GM23338 (cell line): ENCODE data around the gene HLCS.

Source experiments
- CREB1 ChIP-seq: fragments of 250-450 bp; sonication (Bioruptor Pico); IDR thresholded peaks from 2 replicates; pipeline ENCODE4 v1.5.0; 2020; ENCODE audit warnings: low read depth, mild to moderate bottlenecking, moderate library complexity
- EZH2 ChIP-seq: fragments of 200-600 bp; sonication (generic); IDR thresholded peaks from one replicate; pipeline ENCODE4 v1.8.0; 2017; ENCODE audit warnings: antibody characterized with exemption, mild to moderate bottlenecking, low read depth; ENCODE audit not compliant: unreplicated experiment
- EZH2phosphoT487 ChIP-seq: fragments of 200-600 bp; sonication (generic); IDR thresholded peaks from one replicate; pipeline ENCODE4 v1.8.1; 2018; ENCODE audit warnings: antibody characterized with exemption; ENCODE audit not compliant: unreplicated experiment
- JUNB ChIP-seq: IDR thresholded peaks from one replicate; pipeline ENCODE4 v1.6.1; 2016; ENCODE audit warnings: antibody characterized with exemption; ENCODE audit not compliant: unreplicated experiment
- NANOG ChIP-seq: IDR thresholded peaks from 2 replicates; pipeline ENCODE4 v1.6.1; 2016; ENCODE audit warnings: antibody characterized with exemption, borderline replicate concordance
- POLR2AphosphoS5 ChIP-seq: IDR thresholded peaks from 2 replicates; pipeline ENCODE4 v1.6.1; 2016; ENCODE audit warnings: antibody characterized with exemption, low read depth
- STAT1 ChIP-seq: IDR thresholded peaks from one replicate; pipeline ENCODE4 v1.6.1; 2016; ENCODE audit warnings: antibody characterized with exemption; ENCODE audit not compliant: unreplicated experiment
- ZNF114 ChIP-seq: fragments of 250-450 bp; sonication (Bioruptor Pico); IDR thresholded peaks from 2 replicates; pipeline ENCODE4 v1.5.0; 2020; ENCODE audit warnings: mild to moderate bottlenecking, moderate library complexity
- ZNF331 ChIP-seq: fragments of 250-450 bp; sonication (Bioruptor Pico); IDR thresholded peaks from 2 replicates; pipeline ENCODE4 v1.5.0; 2020; ENCODE audit warnings: low read depth, mild to moderate bottlenecking, moderate library complexity
- TF ChIP-seq, protein P1 (sequence below), 2 experiments: fragments of 200-600 bp in 1 of 2; sonication (generic) in 1 of 2; conservative IDR thresholded peaks; 2 replicates each; pipeline versions ENCODE4 v1.5.1 to v1.6.1; 2016 to 2017; ENCODE audit warnings: antibody characterized with exemption in 2 of 2, low read depth in 2 of 2, mild to moderate bottlenecking in 2 of 2, moderate library complexity in 1 of 2
- TF ChIP-seq, protein P2 (sequence below): IDR thresholded peaks from one replicate; pipeline ENCODE4 v1.6.1; 2018; ENCODE audit warnings: antibody characterized with exemption; ENCODE audit not compliant: unreplicated experiment
- TF ChIP-seq, protein P3 (sequence below): IDR thresholded peaks from 2 replicates; pipeline ENCODE4 v1.6.1; 2016; ENCODE audit warnings: antibody characterized with exemption

DNA sequence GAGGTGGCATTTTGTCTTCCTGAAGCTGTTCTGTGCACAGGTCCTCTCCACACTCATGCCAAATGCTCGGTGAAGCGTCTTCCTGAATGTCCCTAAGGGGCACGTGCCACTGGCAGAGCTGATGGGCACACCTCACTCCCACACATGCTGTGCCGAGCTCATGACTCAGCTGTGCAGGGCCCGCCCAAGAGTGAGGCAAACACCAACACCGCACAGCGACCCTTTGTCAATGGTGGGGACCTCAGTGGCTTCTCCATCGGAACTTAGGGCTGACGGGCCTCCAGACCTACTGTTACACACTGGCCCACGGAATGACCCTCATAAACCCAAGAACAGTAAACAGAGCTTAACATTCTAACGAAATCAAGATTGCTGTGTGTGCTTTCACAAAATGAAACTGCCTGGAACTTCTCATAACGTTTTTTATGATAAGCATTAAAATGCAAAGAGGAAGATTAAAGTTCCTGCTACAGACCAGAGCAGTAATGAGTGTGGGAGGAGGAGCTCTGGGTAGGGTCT is 178.3 kb downstream of the HLCS start:
- TF ChIP-seq, protein P1, sequence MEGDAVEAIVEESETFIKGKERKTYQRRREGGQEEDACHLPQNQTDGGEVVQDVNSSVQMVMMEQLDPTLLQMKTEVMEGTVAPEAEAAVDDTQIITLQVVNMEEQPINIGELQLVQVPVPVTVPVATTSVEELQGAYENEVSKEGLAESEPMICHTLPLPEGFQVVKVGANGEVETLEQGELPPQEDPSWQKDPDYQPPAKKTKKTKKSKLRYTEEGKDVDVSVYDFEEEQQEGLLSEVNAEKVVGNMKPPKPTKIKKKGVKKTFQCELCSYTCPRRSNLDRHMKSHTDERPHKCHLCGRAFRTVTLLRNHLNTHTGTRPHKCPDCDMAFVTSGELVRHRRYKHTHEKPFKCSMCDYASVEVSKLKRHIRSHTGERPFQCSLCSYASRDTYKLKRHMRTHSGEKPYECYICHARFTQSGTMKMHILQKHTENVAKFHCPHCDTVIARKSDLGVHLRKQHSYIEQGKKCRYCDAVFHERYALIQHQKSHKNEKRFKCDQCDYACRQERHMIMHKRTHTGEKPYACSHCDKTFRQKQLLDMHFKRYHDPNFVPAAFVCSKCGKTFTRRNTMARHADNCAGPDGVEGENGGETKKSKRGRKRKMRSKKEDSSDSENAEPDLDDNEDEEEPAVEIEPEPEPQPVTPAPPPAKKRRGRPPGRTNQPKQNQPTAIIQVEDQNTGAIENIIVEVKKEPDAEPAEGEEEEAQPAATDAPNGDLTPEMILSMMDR (conservative IDR thresholded peaks at IDR 0.05; ENCODE audit: low read depth in 2 of 2) = no peak
- no peak for TF ChIP-seq EZH2
- TF ChIP-seq JUNB = no peak
- no peak for TF ChIP-seq EZH2phosphoT487
- TF ChIP-seq POLR2AphosphoS5 = no peak
- TF ChIP-seq, protein P2, sequence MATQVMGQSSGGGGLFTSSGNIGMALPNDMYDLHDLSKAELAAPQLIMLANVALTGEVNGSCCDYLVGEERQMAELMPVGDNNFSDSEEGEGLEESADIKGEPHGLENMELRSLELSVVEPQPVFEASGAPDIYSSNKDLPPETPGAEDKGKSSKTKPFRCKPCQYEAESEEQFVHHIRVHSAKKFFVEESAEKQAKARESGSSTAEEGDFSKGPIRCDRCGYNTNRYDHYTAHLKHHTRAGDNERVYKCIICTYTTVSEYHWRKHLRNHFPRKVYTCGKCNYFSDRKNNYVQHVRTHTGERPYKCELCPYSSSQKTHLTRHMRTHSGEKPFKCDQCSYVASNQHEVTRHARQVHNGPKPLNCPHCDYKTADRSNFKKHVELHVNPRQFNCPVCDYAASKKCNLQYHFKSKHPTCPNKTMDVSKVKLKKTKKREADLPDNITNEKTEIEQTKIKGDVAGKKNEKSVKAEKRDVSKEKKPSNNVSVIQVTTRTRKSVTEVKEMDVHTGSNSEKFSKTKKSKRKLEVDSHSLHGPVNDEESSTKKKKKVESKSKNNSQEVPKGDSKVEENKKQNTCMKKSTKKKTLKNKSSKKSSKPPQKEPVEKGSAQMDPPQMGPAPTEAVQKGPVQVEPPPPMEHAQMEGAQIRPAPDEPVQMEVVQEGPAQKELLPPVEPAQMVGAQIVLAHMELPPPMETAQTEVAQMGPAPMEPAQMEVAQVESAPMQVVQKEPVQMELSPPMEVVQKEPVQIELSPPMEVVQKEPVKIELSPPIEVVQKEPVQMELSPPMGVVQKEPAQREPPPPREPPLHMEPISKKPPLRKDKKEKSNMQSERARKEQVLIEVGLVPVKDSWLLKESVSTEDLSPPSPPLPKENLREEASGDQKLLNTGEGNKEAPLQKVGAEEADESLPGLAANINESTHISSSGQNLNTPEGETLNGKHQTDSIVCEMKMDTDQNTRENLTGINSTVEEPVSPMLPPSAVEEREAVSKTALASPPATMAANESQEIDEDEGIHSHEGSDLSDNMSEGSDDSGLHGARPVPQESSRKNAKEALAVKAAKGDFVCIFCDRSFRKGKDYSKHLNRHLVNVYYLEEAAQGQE = no peak
- TF ChIP-seq ZNF114 (CRISPR knock-in tag) = no peak
- TF ChIP-seq CREB1 = no peak
- TF ChIP-seq NANOG = no peak
- TF ChIP-seq STAT1 = no peak
- TF ChIP-seq, protein P3, sequence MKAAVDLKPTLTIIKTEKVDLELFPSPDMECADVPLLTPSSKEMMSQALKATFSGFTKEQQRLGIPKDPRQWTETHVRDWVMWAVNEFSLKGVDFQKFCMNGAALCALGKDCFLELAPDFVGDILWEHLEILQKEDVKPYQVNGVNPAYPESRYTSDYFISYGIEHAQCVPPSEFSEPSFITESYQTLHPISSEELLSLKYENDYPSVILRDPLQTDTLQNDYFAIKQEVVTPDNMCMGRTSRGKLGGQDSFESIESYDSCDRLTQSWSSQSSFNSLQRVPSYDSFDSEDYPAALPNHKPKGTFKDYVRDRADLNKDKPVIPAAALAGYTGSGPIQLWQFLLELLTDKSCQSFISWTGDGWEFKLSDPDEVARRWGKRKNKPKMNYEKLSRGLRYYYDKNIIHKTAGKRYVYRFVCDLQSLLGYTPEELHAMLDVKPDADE = no peak
- TF ChIP-seq ZNF331 (CRISPR knock-in tag) = no peak
